Skeletal muscle satellite cell (primary cell): Measurements from ENCODE around the gene FAM118A.
A peak's percentile ranks its signal among the peaks of the same experiment; 100 is the strongest.

Experiments used
- H3K27me3 ChIP-seq: 2 replicates; pipeline ENCODE4 v1.7.0; 2013; ENCODE audit warnings: low read length; ENCODE audit not compliant: control insufficient read depth, insufficient read depth
- H3K36me3 ChIP-seq: 2 replicates; pipeline ENCODE4 v1.7.0; 2013; ENCODE audit warnings: mild to moderate bottlenecking, control low read depth, low read length; ENCODE audit not compliant: insufficient read depth
- H3K4me1 ChIP-seq: 2 replicates; pipeline ENCODE4 v1.7.0; 2013; ENCODE audit warnings: low read length; ENCODE audit not compliant: control insufficient read depth, insufficient read depth
- H3K4me2 ChIP-seq: 2 replicates; pipeline ENCODE4 v1.7.0; 2013; ENCODE audit warnings: mild to moderate bottlenecking, low read length
- H3K4me3 ChIP-seq: 2 replicates; pipeline ENCODE4 v1.7.0; 2013; ENCODE audit warnings: low read length
- H3K9ac ChIP-seq: 2 replicates; pipeline ENCODE4 v1.7.0; 2013; ENCODE audit warnings: mild to moderate bottlenecking, low read depth, low read length, moderate library complexity
- H3K9me3 ChIP-seq: replicated peaks from 2 replicates; pipeline ENCODE4 v1.7.0; 2013; ENCODE audit warnings: mild to moderate bottlenecking, control low read depth, low read length

Gene FAM118A

GRCh38 chr22:45312856-45313255 is 3.1 kb downstream of the FAM118A start:
- Histone ChIP-seq H3K9me3 (no peaks in the 10 kb centered on the region), H3K4me1 (peaks cover 31% of the 10 kb centered on the region), H3K4me2 (no peak overlapping the region), H3K36me3 (no peaks in the 10 kb centered on the region), H3K9ac (no peak overlapping the region), H3K27me3 (no peaks in the 10 kb centered on the region), H3K4me3 (no peak overlapping the region)

GRCh38 chr22:45314054-45314721 is 4.5 kb downstream of the FAM118A start:
- Histone ChIP-seq H3K4me2 (no peak overlapping the region), H3K27me3 (no peaks in the 10 kb centered on the region), H3K9ac (no peak overlapping the region), H3K4me1 (peaks cover 40% of the 10 kb centered on the region), H3K9me3 (no peaks in the 10 kb centered on the region), H3K4me3 (no peak overlapping the region), H3K36me3 (no peaks in the 10 kb centered on the region)

GRCh38 chr22:45314786-45315185 is 5.1 kb downstream of the FAM118A start:
- Histone ChIP-seq H3K4me2 (no peak overlapping the region), H3K9ac (no peak overlapping the region), H3K4me1 (peaks cover 43% of the 10 kb centered on the region), H3K4me3 (no peak overlapping the region), H3K27me3 (no peaks in the 10 kb centered on the region), H3K36me3 (no peaks in the 10 kb centered on the region), H3K9me3 (no peaks in the 10 kb centered on the region)

- Histone ChIP-seq H3K9ac (peak overlapping the region; percentile 48), H3K4me1 (peaks cover 43% of the 10 kb centered on the region), H3K27me3 (no peaks in the 10 kb centered on the region)
These were observed 7.2 kb downstream of the FAM118A start for GRCh38 chr22:45316796-45317526.

GRCh38 chr22:45317551-45318167 is 7.9 kb downstream of the FAM118A start:
- peak overlapping the region; percentile 19 for H3K4me3 ChIP-seq
- H3K4me1 ChIP-seq, result peaks cover 43% of the 10 kb centered on the region
- H3K36me3 ChIP-seq, result no peaks in the 10 kb centered on the region
- H3K9ac ChIP-seq, result peak overlapping the region; percentile 48
- no peaks in the 10 kb centered on the region for H3K27me3 ChIP-seq
- H3K9me3 ChIP-seq, result no peaks in the 10 kb centered on the region
- H3K4me2 ChIP-seq, result peak overlapping the region; percentile 70

More at GRCh38 chr22:45316796-45317526, 7.2 kb downstream of the FAM118A start:
- Histone ChIP-seq H3K4me3 (no peak overlapping the region), H3K4me2 (peak overlapping the region; percentile 70), H3K36me3 (no peaks in the 10 kb centered on the region), H3K9me3 (no peaks in the 10 kb centered on the region)

GRCh38 chr22:45318168-45318557 is 8.4 kb downstream of the FAM118A start:
- peaks cover 4% of the 10 kb centered on the region for H3K36me3 ChIP-seq
- H3K27me3 ChIP-seq, result no peaks in the 10 kb centered on the region
- H3K4me1 ChIP-seq, result peaks cover 43% of the 10 kb centered on the region
- peak overlapping the region; percentile 70 for H3K4me2 ChIP-seq
- H3K4me3 ChIP-seq, result peak overlapping the region; percentile 28
- peak overlapping the region; percentile 48 for H3K9ac ChIP-seq
- H3K9me3 ChIP-seq, result no peaks in the 10 kb centered on the region

GRCh38 chr22:45318558-45319323 is 9.0 kb downstream of the FAM118A start:
- H3K4me1 ChIP-seq, result peaks cover 43% of the 10 kb centered on the region
- H3K4me3 ChIP-seq, result peak overlapping the region; percentile 28
- no peaks in the 10 kb centered on the region for H3K27me3 ChIP-seq
- H3K4me2 ChIP-seq, result peak overlapping the region; percentile 70
- peaks cover 10% of the 10 kb centered on the region for H3K36me3 ChIP-seq
- H3K9me3 ChIP-seq, result no peaks in the 10 kb centered on the region
- peak overlapping the region; percentile 48 for H3K9ac ChIP-seq

GRCh38 chr22:45319324-45319685 is 9.6 kb downstream of the FAM118A start:
- H3K4me3 ChIP-seq, result no peak overlapping the region
- peak overlapping the region; percentile 48 for H3K9ac ChIP-seq
- peaks cover 12% of the 10 kb centered on the region for H3K36me3 ChIP-seq
- peak overlapping the region; percentile 70 for H3K4me2 ChIP-seq
- peaks cover 39% of the 10 kb centered on the region for H3K4me1 ChIP-seq
- H3K9me3 ChIP-seq, result no peaks in the 10 kb centered on the region
- no peaks in the 10 kb centered on the region for H3K27me3 ChIP-seq

- Histone ChIP-seq H3K36me3 (peaks cover 15% of the 10 kb centered on the region), H3K4me2 (peak overlapping the region; percentile 70), H3K4me1 (peaks cover 39% of the 10 kb centered on the region), H3K9ac (peak overlapping the region; percentile 48), H3K4me3 (no peak overlapping the region), H3K9me3 (no peaks in the 10 kb centered on the region), H3K27me3 (no peaks in the 10 kb centered on the region)
These were observed 10.7 kb downstream of the FAM118A start for GRCh38 chr22:45320357-45320976.

GRCh38 chr22:45321827-45322226 is 12.1 kb downstream of the FAM118A start:
- Histone ChIP-seq H3K27me3 (no peaks in the 10 kb centered on the region), H3K36me3 (peaks cover 15% of the 10 kb centered on the region), H3K4me1 (peaks cover 39% of the 10 kb centered on the region), H3K9me3 (no peaks in the 10 kb centered on the region), H3K4me2 (no peak overlapping the region), H3K9ac (no peak overlapping the region), H3K4me3 (no peak overlapping the region)
